H7 (cell line): Measurements from ENCODE around the gene RAB5IF. TPM values are rescaled to one million over a fixed set of nuclear protein-coding genes. Genes with fewer than 3 reads are reported as not detected.

Source experiments
- DNase-seq: peaks from one replicate; pipeline ENCODE4 v3.0.0; 2012
- H3K27me3 ChIP-seq: 2 replicates; pipeline ENCODE4 v1.6.0; 2011; ENCODE audit warnings: mild to moderate bottlenecking, low read length; ENCODE audit not compliant: control insufficient read depth, insufficient read depth
- H3K36me3 ChIP-seq: replicated peaks from 2 replicates; pipeline ENCODE4 v1.5.1; 2011; ENCODE audit warnings: low read length; ENCODE audit not compliant: control insufficient read depth, insufficient read depth
- H3K4me3 ChIP-seq: 2 replicates; pipeline ENCODE4 v1.5.1; 2011; ENCODE audit warnings: low read depth, mild to moderate bottlenecking, control low read depth, low read length, moderate library complexity; ENCODE audit not compliant: insufficient read depth
- total RNA-seq: library from RNA; depleted of rRNA; stranded (reverse); fragments of >200 nt; shearing (Covaris generic); gene quantifications from 2 replicates; pipeline ENCODE4 v1.2.3, GENCODE V29; 2014; rRNA removed

The RAB5IF gene
- total RNA-seq, 1 experiment from 2014 or later, result 117 TPM

DNA sequence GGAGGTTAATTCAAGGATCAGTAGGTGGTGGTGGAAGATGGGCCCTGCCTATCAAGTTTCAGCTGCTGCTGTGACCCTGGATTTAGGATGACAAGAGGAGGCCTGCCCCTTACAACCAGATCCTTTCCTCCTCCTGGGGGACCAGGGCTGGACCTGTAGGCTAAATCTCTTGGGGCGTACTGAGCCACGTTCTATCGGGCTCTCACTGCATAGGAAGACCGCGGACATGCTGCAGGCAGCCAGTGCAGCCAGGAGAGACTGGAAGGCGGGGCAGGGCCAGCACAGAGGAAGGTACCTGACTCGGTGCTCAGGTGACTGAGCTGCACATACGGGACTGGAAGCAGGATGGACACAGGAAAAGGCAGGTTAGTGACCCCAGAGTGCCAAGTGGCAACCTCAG is 48.9 kb downstream of the RAB5IF start:
- Histone ChIP-seq H3K36me3 (peaks cover 1% of the 10 kb centered on the region), H3K4me3 (no peak overlapping the region)
- DNase-seq, result no peak

DNA sequence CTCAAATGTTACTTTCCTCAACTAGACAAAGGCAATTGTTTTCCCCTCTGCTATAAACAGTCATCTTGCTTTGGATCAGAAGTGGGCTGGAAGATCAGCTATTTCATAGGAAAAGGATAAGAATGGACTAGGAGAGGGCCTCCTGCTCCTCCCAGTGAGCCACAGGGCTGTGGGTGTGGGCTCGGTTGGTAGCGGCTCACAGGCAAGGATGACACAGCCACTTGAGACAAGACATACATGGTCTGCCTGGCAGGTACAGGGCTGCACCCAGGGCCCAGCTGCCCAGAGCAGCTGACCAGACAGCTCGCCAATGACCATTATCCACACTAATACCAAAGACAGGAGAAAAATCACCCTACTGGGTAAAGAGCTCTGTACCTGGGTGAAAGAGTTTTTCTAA is 49.4 kb downstream of the RAB5IF start:
- no peak for DNase-seq
- H3K36me3 ChIP-seq, result peaks cover 1% of the 10 kb centered on the region
- no peak overlapping the region for H3K4me3 ChIP-seq
- no peaks in the 10 kb centered on the region for H3K27me3 ChIP-seq

More for the DNA sequence above, 48.9 kb downstream of the RAB5IF start:
- no peaks in the 10 kb centered on the region for H3K27me3 ChIP-seq

DNA sequence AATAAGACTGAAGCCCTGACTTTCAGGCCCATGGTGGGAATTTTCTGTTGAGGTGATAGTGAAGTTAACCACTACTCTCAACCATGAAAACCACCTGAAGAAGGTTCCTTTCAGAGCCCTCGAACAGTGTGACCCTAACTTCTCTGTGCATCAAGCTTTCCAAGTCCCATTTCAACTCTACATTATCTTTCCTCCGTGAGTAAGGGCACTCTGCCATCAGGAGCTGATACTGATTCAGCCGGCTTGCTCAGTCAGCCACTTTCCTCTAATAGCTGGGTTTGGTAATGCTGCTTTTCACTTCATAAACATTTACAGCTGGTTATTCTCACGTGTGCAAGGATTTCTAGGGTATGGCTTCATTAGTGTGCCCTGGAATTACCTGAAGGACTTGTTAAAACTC is 51.2 kb downstream of the RAB5IF start:
- DNase-seq, result no peak
- H3K4me3 ChIP-seq, result no peak overlapping the region
- peaks cover 1% of the 10 kb centered on the region for H3K36me3 ChIP-seq
- no peaks in the 10 kb centered on the region for H3K27me3 ChIP-seq

DNA sequence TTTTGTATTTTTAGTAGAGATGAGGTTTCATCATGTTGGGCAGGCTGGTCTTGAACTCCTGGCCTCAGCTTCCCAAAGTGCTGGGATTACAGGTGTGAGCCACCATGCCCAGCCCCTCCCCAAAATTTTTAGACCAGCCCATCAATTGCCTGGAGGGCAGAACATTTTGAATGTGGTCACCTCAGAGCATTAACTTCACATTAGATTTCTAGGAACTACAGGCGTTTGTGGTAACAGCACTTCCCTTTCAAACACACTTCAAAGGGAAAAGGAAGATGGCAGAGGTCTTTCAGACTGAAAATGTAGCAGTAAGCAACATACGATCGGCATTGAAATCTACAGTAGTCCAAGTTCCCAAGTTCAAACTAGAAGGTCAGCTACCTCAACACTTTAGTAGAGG is 52.7 kb downstream of the RAB5IF start:
- DNase-seq, result no peak
- Histone ChIP-seq H3K36me3 (peaks cover under 1% of the 10 kb centered on the region), H3K27me3 (no peaks in the 10 kb centered on the region), H3K4me3 (no peak overlapping the region)

Other genes starting within 250 kb of the RAB5IF start
- 23.4 and 25.0 TPM in 2 replicates for gene MYL9, start 64.3 kb upstream of the RAB5IF start, total RNA-seq
- 46.9 and 53.4 TPM in 2 replicates for gene TGIF2, start 32.2 kb upstream of the RAB5IF start, total RNA-seq
- gene SLA2, start 40.4 kb downstream of the RAB5IF start, total RNA-seq, result 0.14 and 0.33 TPM in 2 replicates
- gene NDRG3, start 140.3 kb downstream of the RAB5IF start, total RNA-seq, result 23.2 and 24.1 TPM in 2 replicates
- gene DSN1, start 168.0 kb downstream of the RAB5IF start, total RNA-seq, result 36.7 and 44.3 TPM in 2 replicates